ENCODE results near the gene ZC4H2.

DNA sequence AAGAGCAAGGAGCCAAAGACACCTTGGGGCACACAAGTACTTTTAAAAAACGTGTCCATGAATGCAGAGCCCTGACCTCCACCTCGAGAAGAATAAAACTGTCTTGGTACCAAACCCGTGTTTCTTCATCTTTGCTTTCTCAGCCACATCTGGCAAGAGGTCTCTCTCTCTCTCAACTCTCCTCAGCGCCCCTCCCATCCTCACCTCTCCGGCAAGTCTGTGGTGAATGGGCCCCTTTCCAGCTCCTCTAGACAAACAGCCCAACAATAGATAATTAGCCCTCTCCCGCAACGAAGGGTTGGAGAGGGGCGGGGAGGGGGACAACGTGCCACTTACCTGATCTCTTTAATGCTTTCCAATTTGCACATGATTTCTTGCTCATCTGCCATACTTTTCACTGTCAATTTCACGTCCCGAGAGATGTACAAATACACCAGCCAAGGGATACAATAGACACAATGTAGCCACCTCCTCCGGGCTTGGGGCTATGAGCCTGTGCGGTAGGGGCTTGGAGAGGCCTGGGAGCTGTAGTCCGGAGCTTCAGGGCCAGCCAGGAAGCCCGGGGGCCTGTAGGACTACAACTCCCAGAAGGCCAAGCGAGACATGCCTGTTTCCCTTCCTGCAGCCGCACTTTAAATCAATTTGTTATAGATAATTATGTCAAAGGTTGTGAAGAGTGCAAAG, at the start of gene ZC4H2:
- TF ChIP-seq, protein P1, sequence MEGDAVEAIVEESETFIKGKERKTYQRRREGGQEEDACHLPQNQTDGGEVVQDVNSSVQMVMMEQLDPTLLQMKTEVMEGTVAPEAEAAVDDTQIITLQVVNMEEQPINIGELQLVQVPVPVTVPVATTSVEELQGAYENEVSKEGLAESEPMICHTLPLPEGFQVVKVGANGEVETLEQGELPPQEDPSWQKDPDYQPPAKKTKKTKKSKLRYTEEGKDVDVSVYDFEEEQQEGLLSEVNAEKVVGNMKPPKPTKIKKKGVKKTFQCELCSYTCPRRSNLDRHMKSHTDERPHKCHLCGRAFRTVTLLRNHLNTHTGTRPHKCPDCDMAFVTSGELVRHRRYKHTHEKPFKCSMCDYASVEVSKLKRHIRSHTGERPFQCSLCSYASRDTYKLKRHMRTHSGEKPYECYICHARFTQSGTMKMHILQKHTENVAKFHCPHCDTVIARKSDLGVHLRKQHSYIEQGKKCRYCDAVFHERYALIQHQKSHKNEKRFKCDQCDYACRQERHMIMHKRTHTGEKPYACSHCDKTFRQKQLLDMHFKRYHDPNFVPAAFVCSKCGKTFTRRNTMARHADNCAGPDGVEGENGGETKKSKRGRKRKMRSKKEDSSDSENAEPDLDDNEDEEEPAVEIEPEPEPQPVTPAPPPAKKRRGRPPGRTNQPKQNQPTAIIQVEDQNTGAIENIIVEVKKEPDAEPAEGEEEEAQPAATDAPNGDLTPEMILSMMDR (IDR thresholded peaks at IDR 0.05 in 4 of 5, conservative IDR thresholded peaks at IDR 0.05 in 1 of 5) = no peak
- TF ChIP-seq POLR2A (IDR thresholded peaks at IDR 0.05) = no peak

Data from gastrocnemius medialis (tissue), 4 donors.